H9 (cell line): Measurements from ENCODE around the gene FAM81B. TPM values are rescaled to one million over a fixed set of nuclear protein-coding genes. Genes with fewer than 3 reads are reported as not detected.

ENCODE experiments used
- DNase-seq: peaks from one replicate; pipeline ENCODE4 v3.0.0-alpha.2; 2017
- H2AFZ ChIP-seq: one replicate; pipeline ENCODE4 v1.6.1; 2013; ENCODE audit warnings: mild to moderate bottlenecking, low read length, control low read depth, moderate library complexity
- H2AK5ac ChIP-seq: 2 replicates; pipeline ENCODE4 v1.6.1; 2013; ENCODE audit warnings: low read length, control low read depth, mixed read lengths; ENCODE audit not compliant: insufficient read length
- H2BK120ac ChIP-seq: one replicate; pipeline ENCODE4 v1.6.1; 2013; ENCODE audit warnings: low read depth, mild to moderate bottlenecking, low read length, control low read depth, inconsistent platforms; ENCODE audit not compliant: poor library complexity, severe bottlenecking
- H2BK12ac ChIP-seq: 2 replicates; pipeline ENCODE4 v1.6.1; 2013; ENCODE audit warnings: low read length, control low read depth, mixed read lengths, low read depth; ENCODE audit not compliant: insufficient read length
- H2BK15ac ChIP-seq: 2 replicates; pipeline ENCODE4 v1.6.1; 2013; ENCODE audit warnings: low read depth, low read length, control low read depth
- H2BK20ac ChIP-seq: one replicate; pipeline ENCODE4 v1.6.1; 2013; ENCODE audit warnings: low read depth, mild to moderate bottlenecking, low read length, control low read depth, inconsistent platforms; ENCODE audit not compliant: poor library complexity, severe bottlenecking
- H2BK5ac ChIP-seq: 2 replicates; pipeline ENCODE4 v1.6.1; 2013; ENCODE audit warnings: low read length, control low read depth, mixed read lengths; ENCODE audit not compliant: insufficient read length
- H3K14ac ChIP-seq: 2 replicates; pipeline ENCODE4 v1.6.1; 2013; ENCODE audit warnings: low read length, control low read depth; ENCODE audit not compliant: insufficient read depth
- H3K18ac ChIP-seq: 2 replicates; pipeline ENCODE4 v1.6.1; 2013; ENCODE audit warnings: low read depth, mild to moderate bottlenecking, mixed read lengths, low read length, control low read depth; ENCODE audit not compliant: insufficient read length
- H3K23ac ChIP-seq: 2 replicates; pipeline ENCODE4 v1.6.1; 2013; ENCODE audit warnings: low read length, control low read depth, mixed read lengths, low read depth; ENCODE audit not compliant: insufficient read length
- H3K23me2 ChIP-seq: 2 replicates; pipeline ENCODE4 v1.6.1; 2013; ENCODE audit warnings: low read depth, mild to moderate bottlenecking, mixed read lengths, low read length, control low read depth; ENCODE audit not compliant: insufficient read length, poor library complexity, severe bottlenecking
- H3K27ac ChIP-seq: 2 replicates; pipeline ENCODE4 v1.5.1; 2013; ENCODE audit warnings: low read length, control low read depth, mixed read lengths, low read depth; ENCODE audit not compliant: insufficient read length
- H3K27me3 ChIP-seq: 2 replicates; pipeline ENCODE4 v1.6.1; 2013; ENCODE audit warnings: low read length, control low read depth, inconsistent platforms; ENCODE audit not compliant: insufficient read depth
- H3K4ac ChIP-seq: 2 replicates; pipeline ENCODE4 v1.6.1; 2013; ENCODE audit warnings: low read depth, mild to moderate bottlenecking, control low read depth, inconsistent platforms, low read length, moderate library complexity
- H3K4me1 ChIP-seq: 2 replicates; pipeline ENCODE4 v1.6.1; 2013; ENCODE audit warnings: low read length, control low read depth, inconsistent platforms; ENCODE audit not compliant: insufficient read depth
- H3K4me2 ChIP-seq: 2 replicates; pipeline ENCODE4 v1.6.1; 2013; ENCODE audit warnings: low read length, control low read depth, mixed read lengths; ENCODE audit not compliant: insufficient read length, insufficient read depth
- H3K56ac ChIP-seq: 2 replicates; pipeline ENCODE4 v1.6.1; 2013; ENCODE audit warnings: low read depth, mild to moderate bottlenecking, mixed read lengths, low read length, control low read depth; ENCODE audit not compliant: insufficient read length
- H3K79me1 ChIP-seq: 2 replicates; pipeline ENCODE4 v1.6.1; 2013; ENCODE audit warnings: low read depth, mild to moderate bottlenecking, moderate library complexity, low read length, control low read depth, inconsistent platforms; ENCODE audit not compliant: insufficient read depth, poor library complexity, severe bottlenecking
- H3K79me2 ChIP-seq: 2 replicates; pipeline ENCODE4 v1.6.1; 2013; ENCODE audit warnings: low read length, control low read depth, inconsistent platforms; ENCODE audit not compliant: insufficient read depth
- H3K9ac ChIP-seq: 2 replicates; pipeline ENCODE4 v1.6.1; 2013; ENCODE audit warnings: low read length, control low read depth, mixed read lengths; ENCODE audit not compliant: insufficient read length; ENCODE audit errors: extremely low read depth
- H3K9me3 ChIP-seq: one replicate; pipeline ENCODE4 v1.6.1; 2013; ENCODE audit warnings: low read depth, low read length, inconsistent platforms; ENCODE audit not compliant: control insufficient read depth
- H3T11ph ChIP-seq: one replicate; pipeline ENCODE4 v1.6.1; 2013; ENCODE audit warnings: mild to moderate bottlenecking, low read length, control low read depth, inconsistent platforms
- H4K20me1 ChIP-seq: one replicate; pipeline ENCODE4 v1.6.1; 2013; ENCODE audit not compliant: control insufficient read depth, insufficient read length, insufficient read depth
- H4K5ac ChIP-seq: 2 replicates; pipeline ENCODE4 v1.6.1; 2013; ENCODE audit warnings: low read depth, mild to moderate bottlenecking, mixed read lengths, low read length, control low read depth; ENCODE audit not compliant: insufficient read length
- H4K8ac ChIP-seq: replicated peaks from 2 replicates; pipeline ENCODE4 v1.6.1; 2013; ENCODE audit warnings: low read length, control low read depth, mixed read lengths, low read depth; ENCODE audit not compliant: insufficient read length
- H4K91ac ChIP-seq: 2 replicates; pipeline ENCODE4 v1.6.1; 2013; ENCODE audit warnings: low read depth, mild to moderate bottlenecking, moderate library complexity, mixed read lengths, low read length, control low read depth; ENCODE audit not compliant: insufficient read length
- H3K27ac Mint-ChIP-seq, 3 experiments: 2 replicates in 2 of 3; 3 replicates in 1 of 3; pipeline ENCODE4 v1.8.0; 2020 to 2021; ENCODE audit warnings: mixed read lengths in 3 of 3, mild to moderate bottlenecking in 1 of 3, moderate library complexity in 1 of 3
- H3K27me3 Mint-ChIP-seq: 2 replicates; pipeline ENCODE4 v1.8.0; 2021; ENCODE audit warnings: low read depth, mild to moderate bottlenecking, moderate library complexity, mixed read lengths
- H3K36me3 Mint-ChIP-seq, 3 experiments: 2 replicates in 2 of 3; 3 replicates in 1 of 3; pipeline ENCODE4 v1.8.0; 2020 to 2021; ENCODE audit warnings: low read depth in 3 of 3, mixed read lengths in 3 of 3; ENCODE audit not compliant: insufficient read depth in 1 of 3
- H3K4me1 Mint-ChIP-seq, 2 experiments: 2 replicates each; pipeline ENCODE4 v1.8.0; 2020; ENCODE audit warnings: mixed read lengths in 2 of 2
- H3K4me3 Mint-ChIP-seq, 2 experiments: 2 replicates in 1 of 2; 3 replicates in 1 of 2; pipeline ENCODE4 v1.8.0; 2020 to 2021; ENCODE audit warnings: mild to moderate bottlenecking in 2 of 2, mixed read lengths in 2 of 2, moderate library complexity in 1 of 2
- H3K9me3 Mint-ChIP-seq, 2 experiments: 2 replicates in 1 of 2; 3 replicates in 1 of 2; pipeline ENCODE4 v1.8.0; 2020; ENCODE audit warnings: mild to moderate bottlenecking in 2 of 2, mixed read lengths in 2 of 2, moderate library complexity in 1 of 2
- whole genome bisulfite sequencing: extraction: QIAGEN DNeasy Blood & Tissue Kit; methylation state at CpG from one replicate; pipeline ENCODE4 v1.1.7; 2013; ENCODE audit warnings: missing lambda C conversion rate, low lambda C conversion rate, mixed read lengths; ENCODE audit not compliant: insufficient read length; ENCODE audit errors: extremely low coverage; 5-methylcytosine and 5-hydroxymethylcytosine counted together
- total RNA-seq: library from RNA; stranded (reverse); gene quantifications from 2 replicates; pipeline ENCODE4 v1.2.1, GENCODE V29; 2021
- TF ChIP-seq, protein P1 (sequence below): fragments of 200-600 bp; sonication (generic); conservative IDR thresholded peaks from 3 replicates; pipeline ENCODE4 v1.8.0; 2021; ENCODE audit warnings: antibody characterized with exemption, mild to moderate bottlenecking

Gene FAM81B
- total RNA-seq, 1 experiment from 2014 or later = not detected

GRCh38 chr5:95398989-95399388, 7.8 kb downstream of the FAM81B start:
- Histone ChIP-seq H3K79me2 (no peaks in the 10 kb centered on the region), H3K56ac (no peak overlapping the region), H2BK12ac (no peak overlapping the region), H3K18ac (no peak overlapping the region), H2BK120ac (no peak overlapping the region), H4K8ac (no peak overlapping the region), H3K27ac (no peak overlapping the region), H2BK5ac (no peak overlapping the region), H3K79me1 (no peaks in the 10 kb centered on the region), H2BK15ac (no peak overlapping the region), H3K9me3 (no peaks in the 10 kb centered on the region), H3K4me1 (no peaks in the 10 kb centered on the region; the same call in 1 of the 2 replicates), H4K20me1 (no peaks in the 10 kb centered on the region), H3K23ac (no peak overlapping the region), H3K4ac (no peak overlapping the region), H3K9ac (no peak overlapping the region), H2AK5ac (no peak overlapping the region), H3K14ac (no peak overlapping the region), H2BK20ac (no peak overlapping the region), H3K4me2 (no peak overlapping the region), H3T11ph (no peak overlapping the region), H4K5ac (no peak overlapping the region), H3K27me3 (no peaks in the 10 kb centered on the region), H3K23me2 (no peaks in the 10 kb centered on the region), H4K91ac (no peak overlapping the region), H2AFZ (no peak overlapping the region)
- Mint-ChIP-seq H3K27me3 (no peaks in the 10 kb centered on the region), H3K4me1 (peaks cover 13 to 17% of the 10 kb centered on the region in 2 experiments), H3K9me3 (no peaks in the 10 kb centered on the region), H3K27ac (no peak overlapping the region), H3K36me3 (no peaks in the 10 kb centered on the region), H3K4me3 (no peak overlapping the region)
- WGBS = no CpG with 5 or more reads among the region's 1 CpG
- no peak for DNase-seq
- TF ChIP-seq, protein P1, sequence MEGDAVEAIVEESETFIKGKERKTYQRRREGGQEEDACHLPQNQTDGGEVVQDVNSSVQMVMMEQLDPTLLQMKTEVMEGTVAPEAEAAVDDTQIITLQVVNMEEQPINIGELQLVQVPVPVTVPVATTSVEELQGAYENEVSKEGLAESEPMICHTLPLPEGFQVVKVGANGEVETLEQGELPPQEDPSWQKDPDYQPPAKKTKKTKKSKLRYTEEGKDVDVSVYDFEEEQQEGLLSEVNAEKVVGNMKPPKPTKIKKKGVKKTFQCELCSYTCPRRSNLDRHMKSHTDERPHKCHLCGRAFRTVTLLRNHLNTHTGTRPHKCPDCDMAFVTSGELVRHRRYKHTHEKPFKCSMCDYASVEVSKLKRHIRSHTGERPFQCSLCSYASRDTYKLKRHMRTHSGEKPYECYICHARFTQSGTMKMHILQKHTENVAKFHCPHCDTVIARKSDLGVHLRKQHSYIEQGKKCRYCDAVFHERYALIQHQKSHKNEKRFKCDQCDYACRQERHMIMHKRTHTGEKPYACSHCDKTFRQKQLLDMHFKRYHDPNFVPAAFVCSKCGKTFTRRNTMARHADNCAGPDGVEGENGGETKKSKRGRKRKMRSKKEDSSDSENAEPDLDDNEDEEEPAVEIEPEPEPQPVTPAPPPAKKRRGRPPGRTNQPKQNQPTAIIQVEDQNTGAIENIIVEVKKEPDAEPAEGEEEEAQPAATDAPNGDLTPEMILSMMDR = no peak
